ENCODE results near the gene ATP5F1C. TPM values are rescaled to one million over a fixed set of nuclear protein-coding genes. Genes with fewer than 3 reads are reported as not detected.

The ATP5F1C gene
- total RNA-seq, 1 experiment from 2014 or later: 284 TPM

DNA sequence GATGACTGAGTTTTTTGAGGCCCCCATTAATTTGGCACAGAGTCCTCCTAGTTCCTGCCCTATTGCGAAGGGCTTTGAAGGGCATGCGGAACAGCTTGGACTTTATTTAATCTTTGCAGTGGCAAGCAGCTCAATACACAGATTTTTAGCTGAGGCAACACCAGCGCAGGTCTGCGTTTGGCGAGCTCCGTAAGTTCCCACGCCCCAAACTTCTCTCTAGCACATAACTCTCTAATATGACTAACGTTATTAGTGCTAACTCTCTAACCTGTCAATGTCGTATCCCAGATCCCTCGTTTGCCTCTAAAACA is 30.0 kb downstream of the ATP5F1C start:
- Histone ChIP-seq H3K79me2 (ENCODE audit: low read depth) (peaks cover 24% of the 10 kb centered on the region), H3K9me3 (ENCODE audit: insufficient read depth, low read depth) (no peaks in the 10 kb centered on the region), H3K4me3 (peak overlapping the region; percentile 82), H3K9me2 (ENCODE audit: insufficient read depth) (no peaks in the 10 kb centered on the region), H2AFZ (peak overlapping the region; percentile 92), H3K36me3 (ENCODE audit: low read depth) (no peaks in the 10 kb centered on the region), H3K4me1 (replicated peaks; ENCODE audit: insufficient read depth) (peaks cover 14% of the 10 kb centered on the region; the same call in 1 of the 2 replicates), H3K27ac (peak overlapping the region; percentile 78), H3K27me3 (ENCODE audit: insufficient read depth, low read depth) (no peaks in the 10 kb centered on the region), H3F3A (ENCODE audit: insufficient read depth, low read depth) (no peaks in the 10 kb centered on the region), H3K4me2 (peak overlapping the region; percentile 92), H4K20me1 (ENCODE audit: insufficient read depth) (no peaks in the 10 kb centered on the region; the same call in 1 of the 2 replicates)
- TF ChIP-seq, protein P1, sequence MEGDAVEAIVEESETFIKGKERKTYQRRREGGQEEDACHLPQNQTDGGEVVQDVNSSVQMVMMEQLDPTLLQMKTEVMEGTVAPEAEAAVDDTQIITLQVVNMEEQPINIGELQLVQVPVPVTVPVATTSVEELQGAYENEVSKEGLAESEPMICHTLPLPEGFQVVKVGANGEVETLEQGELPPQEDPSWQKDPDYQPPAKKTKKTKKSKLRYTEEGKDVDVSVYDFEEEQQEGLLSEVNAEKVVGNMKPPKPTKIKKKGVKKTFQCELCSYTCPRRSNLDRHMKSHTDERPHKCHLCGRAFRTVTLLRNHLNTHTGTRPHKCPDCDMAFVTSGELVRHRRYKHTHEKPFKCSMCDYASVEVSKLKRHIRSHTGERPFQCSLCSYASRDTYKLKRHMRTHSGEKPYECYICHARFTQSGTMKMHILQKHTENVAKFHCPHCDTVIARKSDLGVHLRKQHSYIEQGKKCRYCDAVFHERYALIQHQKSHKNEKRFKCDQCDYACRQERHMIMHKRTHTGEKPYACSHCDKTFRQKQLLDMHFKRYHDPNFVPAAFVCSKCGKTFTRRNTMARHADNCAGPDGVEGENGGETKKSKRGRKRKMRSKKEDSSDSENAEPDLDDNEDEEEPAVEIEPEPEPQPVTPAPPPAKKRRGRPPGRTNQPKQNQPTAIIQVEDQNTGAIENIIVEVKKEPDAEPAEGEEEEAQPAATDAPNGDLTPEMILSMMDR (conservative IDR thresholded peaks at IDR 0.05): no peak
- TF ChIP-seq EZH2 (IDR thresholded peaks at IDR 0.05; ENCODE audit: low read depth): no peak
- ChIA-PET CTCF (no interaction called here), POLR2A (ENCODE audit: unreplicated experiment) (interaction anchor here (0.5 to 0.7 kb wide), 3 partner anchors 63 to 1431 kb away, joined by 4 to 13 read pairs (median 9); no protein-coding TSS in a partner anchor)
- intact Hi-C loops (cut with micrococcal nuclease; ENCODE audit: unreplicated experiment): loop anchor here (1.0 kb wide), 1 partner anchor 30 kb away; the partner anchor contains the start of gene ATP5F1C
- no TSS peak for BruUV-seq (replicated peaks)
- DNase-seq: no peak

DNA sequence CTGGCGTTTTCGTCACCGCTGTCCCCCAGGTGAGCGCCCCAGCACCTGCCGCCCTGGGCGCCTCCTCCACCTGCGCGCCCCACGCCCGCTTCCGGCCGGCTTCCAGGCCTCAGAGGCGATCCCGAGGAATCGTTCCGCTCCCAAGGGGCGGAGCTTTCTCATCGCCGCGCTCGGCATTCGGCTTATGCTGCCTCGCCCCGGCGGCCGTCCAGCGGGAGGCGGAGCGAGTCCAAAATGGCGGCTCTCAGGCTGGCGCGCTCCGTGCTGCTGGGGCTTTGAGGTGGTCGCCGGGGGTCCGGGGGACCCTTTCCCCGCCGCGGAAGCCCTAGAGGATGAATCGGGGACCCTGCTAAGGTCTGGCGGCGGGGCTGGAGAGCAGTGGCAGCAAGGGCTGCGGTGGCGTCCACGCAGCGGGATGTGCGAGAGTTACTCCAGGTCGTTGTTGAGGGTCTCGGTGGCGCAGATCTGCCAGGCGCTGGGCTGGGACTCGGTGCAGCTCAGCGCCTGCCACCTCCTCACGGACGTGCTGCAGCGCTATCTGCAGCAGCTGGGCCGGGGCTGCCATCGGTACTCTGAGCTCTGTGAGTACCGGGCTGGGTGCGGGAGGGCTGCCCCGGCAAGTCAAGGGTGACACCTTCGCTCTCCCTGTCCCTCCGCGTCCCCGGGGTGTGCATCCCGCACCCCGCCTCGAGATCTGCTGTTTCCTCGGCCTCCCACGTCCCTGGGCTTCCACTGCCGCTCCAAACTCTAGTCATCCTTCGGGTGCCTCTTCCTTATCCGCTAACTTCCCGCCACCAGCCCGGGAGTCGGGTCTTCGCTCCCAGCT is 30.5 kb downstream of the ATP5F1C start, which contains the start of gene TAF3:
TAF3 (plus strand) TSS at position 211 of the 826 bp plus-strand sequence; CDS start at position 416, 205 bp downstream.
- DNase-seq: peak; percentile 76 to 93
- H3K9me3 ChIP-seq (ENCODE audit: insufficient read depth, low read depth): no peaks in the 10 kb centered on the region
- peaks cover 14% of the 10 kb centered on the region; the same call in 1 of the 2 replicates for H3K4me1 ChIP-seq (replicated peaks; ENCODE audit: insufficient read depth)
- H3K79me2 ChIP-seq (ENCODE audit: low read depth): peaks cover 24% of the 10 kb centered on the region
- H3K4me2 ChIP-seq: peak within 1 kb of the TSS; percentile 92
- CTCF ChIA-PET: no interaction called here
- H3F3A ChIP-seq (ENCODE audit: insufficient read depth, low read depth): no peaks in the 10 kb centered on the region
- peak within 1 kb of the TSS; percentile 78 for H3K27ac ChIP-seq
- BruUV-seq (replicated peaks): no TSS peak
- no peaks in the 10 kb centered on the region for H3K27me3 ChIP-seq (ENCODE audit: insufficient read depth, low read depth)
- H4K20me1 ChIP-seq (ENCODE audit: insufficient read depth): no peaks in the 10 kb centered on the region; the same call in 1 of the 2 replicates
- POLR2A ChIA-PET (ENCODE audit: unreplicated experiment): interaction anchor here (0.5 to 0.7 kb wide), 4 partner anchors 54 to 1431 kb away, joined by 4 to 13 read pairs (median 8); no protein-coding TSS in a partner anchor
- no peaks in the 10 kb centered on the region for H3K36me3 ChIP-seq (ENCODE audit: low read depth)
- intact Hi-C loops (cut with micrococcal nuclease; ENCODE audit: unreplicated experiment): loop anchor here (1.0 kb wide), 1 partner anchor 30 kb away; the partner anchor contains the start of gene ATP5F1C
- peak within 1 kb of the TSS; percentile 82 for H3K4me3 ChIP-seq
- H3K9me2 ChIP-seq (ENCODE audit: insufficient read depth): no peaks in the 10 kb centered on the region
- TF ChIP-seq EZH2 (IDR thresholded peaks at IDR 0.05; ENCODE audit: low read depth): no peak
- TF ChIP-seq, protein P1 (conservative IDR thresholded peaks at IDR 0.05): no peak
- peak within 1 kb of the TSS; percentile 92 for H2AFZ ChIP-seq

GRCh38 chr10:7819121-7819460 is 31.1 kb downstream of the ATP5F1C start:
- POLR2A ChIA-PET (ENCODE audit: unreplicated experiment): interaction anchor here (0.7 kb wide), 1 partner anchor 214 kb away, joined by 4 read pairs; no protein-coding TSS in a partner anchor
- CTCF ChIA-PET: interaction anchor here (0.7 kb wide), 1 partner anchor 9 kb away, joined by 3 read pairs; no protein-coding TSS in a partner anchor
- DNase-seq: peak in 1 of 2 experiments; percentile 22

More at GRCh38 chr10:7819121-7819460, 31.1 kb downstream of the ATP5F1C start:
- no peaks in the 10 kb centered on the region for H3K9me2 ChIP-seq (ENCODE audit: insufficient read depth)
- BruUV-seq (replicated peaks): no TSS peak
- H3K36me3 ChIP-seq (ENCODE audit: low read depth): no peaks in the 10 kb centered on the region
- peaks cover 24% of the 10 kb centered on the region for H3K79me2 ChIP-seq (ENCODE audit: low read depth)
- H4K20me1 ChIP-seq (ENCODE audit: insufficient read depth): no peaks in the 10 kb centered on the region; the same call in 1 of the 2 replicates
- H3K27ac ChIP-seq: no peak overlapping the region
- no peaks in the 10 kb centered on the region for H3K27me3 ChIP-seq (ENCODE audit: insufficient read depth, low read depth)
- peak overlapping the region; percentile 92 for H3K4me2 ChIP-seq
- no peaks in the 10 kb centered on the region for H3K9me3 ChIP-seq (ENCODE audit: insufficient read depth, low read depth)
- peak overlapping the region; percentile 82 for H3K4me3 ChIP-seq
- intact Hi-C loops (cut with micrococcal nuclease; ENCODE audit: unreplicated experiment): no loop called here
- TF ChIP-seq EZH2 (IDR thresholded peaks at IDR 0.05; ENCODE audit: low read depth): no peak
- TF ChIP-seq, protein P1 (conservative IDR thresholded peaks at IDR 0.05): no peak; the same call in 1 of the 2 replicates
- no peaks in the 10 kb centered on the region for H3F3A ChIP-seq (ENCODE audit: insufficient read depth, low read depth)
- H2AFZ ChIP-seq: peak overlapping the region; percentile 92
- H3K4me1 ChIP-seq (replicated peaks; ENCODE audit: insufficient read depth): peaks cover 14% of the 10 kb centered on the region; the same call in 1 of the 2 replicates
